Measurements from ENCODE around the gene TRPV4.
"Not testable (repeated sequence)": the region's sequence is repeated elsewhere in the genome, so short reads cannot be mapped to it uniquely, and the experiment has no call there.

Gene TRPV4

GRCh38 chr12:109833307-109834189 is at the start of gene TRPV4:
Gene TRPV4 (minus strand): TSS chr12:109833398. CDS start chr12:109814796, 18,602 bp downstream.
- no peak for DNase-seq (ENCODE audit: low read depth in 2 of 2)

- no peak for DNase-seq (ENCODE audit: low read depth in 2 of 2)
Measured at GRCh38 chr12:109881752-109882151, 48.6 kb upstream of the TRPV4 start.

GRCh38 chr12:109880938-109881337 is 47.7 kb upstream of the TRPV4 start:
- no peak for DNase-seq (ENCODE audit: low read depth in 2 of 2)

- DNase-seq (ENCODE audit: low read depth in 2 of 2): peak; percentile 73 to 85
Measured at GRCh38 chr12:109880043-109880931, 47.1 kb upstream of the TRPV4 start, which contains the start of gene GLTP. Gene GLTP (minus strand): TSS chr12:109880541. CDS start chr12:109880374, 167 bp downstream.

GRCh38 chr12:109879351-109880042 is 46.3 kb upstream of the TRPV4 start:
- no peak for DNase-seq (ENCODE audit: low read depth in 2 of 2)

- no peak for DNase-seq (ENCODE audit: low read depth in 2 of 2)
Measured at GRCh38 chr12:109878749-109879148, 45.6 kb upstream of the TRPV4 start.

GRCh38 chr12:109878247-109878625 is 45.0 kb upstream of the TRPV4 start:
- no peak for DNase-seq (ENCODE audit: low read depth in 2 of 2)

GRCh38 chr12:109877504-109878246 is 44.5 kb upstream of the TRPV4 start:
- no peak for DNase-seq (ENCODE audit: low read depth in 2 of 2)

GRCh38 chr12:109876406-109876805 is 43.2 kb upstream of the TRPV4 start:
- DNase-seq (ENCODE audit: low read depth in 2 of 2): no peak

GRCh38 chr12:109875572-109876131 is 42.5 kb upstream of the TRPV4 start:
- DNase-seq (ENCODE audit: low read depth in 2 of 2): no peak

- DNase-seq (ENCODE audit: low read depth in 2 of 2): no peak
Measured at GRCh38 chr12:109873653-109874052, 40.5 kb upstream of the TRPV4 start.

GRCh38 chr12:109871668-109872314 is 38.6 kb upstream of the TRPV4 start:
- no peak for DNase-seq (ENCODE audit: low read depth in 2 of 2)

- DNase-seq (ENCODE audit: low read depth in 2 of 2): no peak
Measured at GRCh38 chr12:109870648-109871047, 37.5 kb upstream of the TRPV4 start.

- DNase-seq (ENCODE audit: low read depth in 2 of 2): no peak
Measured at GRCh38 chr12:109868182-109869051, 35.2 kb upstream of the TRPV4 start.

GRCh38 chr12:109864916-109865315 is 31.7 kb upstream of the TRPV4 start:
- DNase-seq (ENCODE audit: low read depth in 2 of 2): no peak

- no peak for DNase-seq (ENCODE audit: low read depth in 2 of 2)
Measured at GRCh38 chr12:109863847-109864712, 30.9 kb upstream of the TRPV4 start.

- not testable (repeated sequence) for DNase-seq (ENCODE audit: low read depth in 2 of 2)
Measured at GRCh38 chr12:109862491-109862890, 29.3 kb upstream of the TRPV4 start.

- no peak for DNase-seq (ENCODE audit: low read depth in 2 of 2)
Measured at GRCh38 chr12:109861689-109862314, 28.6 kb upstream of the TRPV4 start.
